Stimulated activated CD8-positive, alpha-beta memory T cell treated with anti-CD3 and anti-CD28 coated beads, Interleukin-12 subunit alpha, Interleukin-12 subunit beta, amount 100 ng/mL, for 1 hour (primary cell): ENCODE measurements around the gene MBP.

Experiments
- DNase-seq: peaks from one replicate; pipeline ENCODE4 v3.0.0-alpha.2; 2020; ENCODE audit warnings: low read depth

MBP gene

GRCh38 chr18:77133835-77134496 is 1.4 kb upstream of the MBP start:
- no peak for DNase-seq

GRCh38 chr18:77133051-77133834 is 660 bp upstream of the MBP start:
- no peak for DNase-seq

GRCh38 chr18:77131652-77132368 is 773 bp downstream of the MBP start:
- DNase-seq: no peak

- DNase-seq: no peak
Observed at GRCh38 chr18:77131100-77131651, 1.4 kb downstream of the MBP start.

GRCh38 chr18:77130229-77131099 is 2.1 kb downstream of the MBP start:
- no peak for DNase-seq

GRCh38 chr18:77129150-77129551 is 3.4 kb downstream of the MBP start:
- DNase-seq: no peak

- no peak for DNase-seq
Observed at GRCh38 chr18:77127769-77128671, 4.6 kb downstream of the MBP start.

- DNase-seq: no peak
Observed at GRCh38 chr18:77124452-77124922, 8.1 kb downstream of the MBP start.

- DNase-seq: no peak
Observed at GRCh38 chr18:77123320-77124231, 9.0 kb downstream of the MBP start.

GRCh38 chr18:77121523-77121922 is 11.1 kb downstream of the MBP start:
- DNase-seq: no peak

GRCh38 chr18:77119851-77120491 is 12.6 kb downstream of the MBP start:
- DNase-seq: no peak

GRCh38 chr18:77119101-77119850 is 13.3 kb downstream of the MBP start:
- DNase-seq: no peak

GRCh38 chr18:77118256-77119090 is 14.1 kb downstream of the MBP start:
- no peak for DNase-seq

- no peak for DNase-seq
Observed at GRCh38 chr18:77116201-77117080, 16.1 kb downstream of the MBP start.

- no peak for DNase-seq
Observed at GRCh38 chr18:77115192-77115953, 17.2 kb downstream of the MBP start.
